Stimulated activated CD8-positive, alpha-beta memory T cell treated with anti-CD3 and anti-CD28 coated beads, Interleukin-7, amount 100 ng/mL, for 24 hours (primary cell): ENCODE data around the gene TFF2.
A peak's percentile ranks its signal among the peaks of the same experiment; 100 is the strongest.

Source experiments
- DNase-seq: peaks from one replicate; pipeline ENCODE4 v3.0.0-alpha.2; 2020; ENCODE audit warnings: low read depth

TFF2 gene

DNA sequence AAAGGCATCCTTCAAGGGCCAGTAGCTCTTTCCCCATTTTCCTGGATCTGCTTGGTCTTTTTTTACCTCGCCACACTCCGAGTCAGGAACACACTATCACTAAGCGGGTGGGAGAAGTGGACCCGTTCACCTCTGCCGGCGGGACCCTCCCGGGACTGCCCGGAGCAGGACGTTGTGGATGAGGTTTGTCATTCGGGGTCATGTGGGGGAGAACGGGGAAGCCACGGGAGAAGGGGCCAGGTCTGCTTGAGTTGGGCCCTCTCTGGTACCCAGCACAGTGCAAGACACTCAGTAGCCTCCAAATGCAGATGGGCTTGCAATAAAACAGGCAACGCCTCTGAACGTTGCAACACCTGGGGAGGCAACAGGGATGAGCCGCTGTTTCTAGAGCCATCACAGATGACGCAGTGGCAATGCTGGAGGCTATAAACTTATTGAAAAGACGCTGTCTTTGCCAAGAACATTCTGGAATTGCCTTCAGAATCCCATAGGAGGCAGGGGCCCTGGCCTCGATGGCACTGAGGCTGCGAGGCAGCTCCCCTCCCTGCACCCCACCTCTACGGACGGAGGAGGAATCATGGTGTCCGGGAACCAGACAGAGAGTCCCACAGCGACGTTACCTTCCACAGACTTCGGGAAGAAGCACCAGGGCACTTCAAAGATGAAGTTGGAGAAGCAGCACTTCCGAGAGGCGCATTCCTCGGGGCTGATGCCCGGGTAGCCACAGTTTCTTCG is 3.8 kb downstream of the TFF2 start:
- no peak for DNase-seq

DNA sequence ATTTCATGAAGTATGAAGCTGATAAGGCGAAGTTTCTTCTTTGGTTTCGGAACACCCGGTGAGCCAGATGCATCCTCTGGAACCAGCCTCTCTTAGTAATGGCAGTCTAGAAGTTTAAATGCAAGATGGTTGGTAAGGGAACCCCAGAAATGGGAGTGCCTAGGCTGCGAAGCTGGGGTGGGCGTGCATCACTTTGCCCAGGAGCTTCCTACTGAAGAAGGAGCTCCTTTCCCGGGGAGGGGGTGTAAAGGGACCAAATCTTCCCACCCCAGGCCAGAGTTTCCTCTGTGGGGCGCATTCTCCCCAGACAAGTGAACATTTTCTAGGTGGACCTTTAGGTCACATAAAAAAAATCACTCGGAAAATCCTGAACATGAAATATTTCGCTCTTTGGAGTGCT is 4.4 kb downstream of the TFF2 start:
- no peak for DNase-seq

DNA sequence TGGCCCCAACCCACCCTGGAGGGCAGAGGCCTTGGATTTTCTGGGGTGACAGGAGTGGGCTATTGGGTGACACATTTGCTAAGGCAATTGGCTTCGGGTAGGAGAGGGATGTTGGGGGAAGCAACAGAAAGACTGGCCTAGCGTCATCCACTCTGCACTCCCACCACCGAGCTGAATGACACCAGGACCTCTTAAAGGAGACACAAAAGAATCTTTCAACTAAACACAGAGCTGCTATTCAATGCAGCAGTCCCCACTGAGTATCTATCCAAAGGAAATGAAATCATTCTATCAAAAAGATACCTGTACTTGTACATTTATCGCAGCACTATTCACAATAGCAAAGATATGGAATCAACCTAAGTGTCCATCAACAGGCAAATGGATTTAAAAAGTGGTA is 6.2 kb downstream of the TFF2 start:
- DNase-seq: no peak

DNA sequence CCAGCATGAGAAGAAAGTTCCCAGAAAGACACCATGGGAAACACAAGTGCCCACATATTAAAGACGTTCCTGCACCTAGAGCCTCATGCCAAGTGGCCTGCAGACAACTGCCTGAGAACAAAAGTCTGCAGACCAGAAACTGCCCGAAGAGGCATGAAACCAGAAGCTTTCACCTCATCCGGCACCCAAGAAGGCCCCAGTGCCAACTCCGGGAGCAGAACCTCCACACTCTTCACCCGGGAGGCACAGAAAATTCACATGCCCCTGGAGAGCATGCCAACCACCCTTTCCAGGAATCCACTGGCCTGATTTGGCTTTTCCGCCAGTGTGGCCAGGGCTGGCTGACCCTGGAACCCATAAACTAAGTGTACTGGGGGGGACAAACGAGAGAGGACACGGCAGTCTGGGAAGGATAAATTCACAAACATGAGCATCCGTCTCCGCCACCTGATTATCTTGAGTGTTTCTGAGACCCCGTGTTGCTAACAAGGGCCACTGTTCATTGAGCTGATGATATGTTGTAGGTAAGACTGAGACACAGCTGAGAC is 6.8 kb downstream of the TFF2 start:
- no peak for DNase-seq

DNA sequence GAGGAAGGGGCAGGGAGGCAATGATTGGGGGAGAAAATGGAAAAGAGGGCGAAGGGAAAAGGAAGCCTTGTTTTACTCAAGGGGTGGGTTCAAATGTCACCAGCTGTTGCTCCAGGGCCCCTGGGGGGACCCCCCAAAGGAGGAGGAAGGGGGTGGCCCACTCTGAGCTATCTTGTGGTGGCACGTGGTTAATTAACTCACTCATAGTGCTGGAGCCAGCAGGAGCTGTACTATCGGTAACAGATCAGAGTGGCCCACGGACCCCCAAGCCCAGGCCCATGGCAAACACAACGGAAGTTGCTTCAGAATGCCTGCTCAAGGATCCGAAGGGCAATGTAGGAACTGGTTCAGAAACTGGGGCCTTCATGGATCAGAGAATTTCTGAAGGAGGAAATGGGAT is 7.2 kb downstream of the TFF2 start:
- no peak for DNase-seq

DNA sequence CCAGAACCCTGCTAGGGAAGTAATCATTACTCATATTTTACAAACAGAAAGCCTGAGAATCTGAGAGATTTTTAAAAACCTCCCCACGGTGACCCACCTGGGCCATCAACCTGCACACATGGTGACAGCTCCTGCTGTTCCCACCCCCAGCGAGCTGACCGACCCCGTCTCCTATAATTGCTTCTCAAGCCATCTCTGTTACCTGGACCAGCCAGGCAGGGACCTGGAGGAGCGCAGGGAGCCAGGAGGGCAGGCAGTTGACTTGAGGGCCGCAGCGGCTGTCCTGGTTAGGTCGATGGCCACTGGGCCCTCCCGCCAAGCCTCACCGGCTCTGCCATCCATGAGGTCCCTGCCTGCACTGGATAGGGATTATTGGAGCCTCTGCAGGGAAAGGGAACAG is 7.7 kb downstream of the TFF2 start:
- no peak for DNase-seq

DNA sequence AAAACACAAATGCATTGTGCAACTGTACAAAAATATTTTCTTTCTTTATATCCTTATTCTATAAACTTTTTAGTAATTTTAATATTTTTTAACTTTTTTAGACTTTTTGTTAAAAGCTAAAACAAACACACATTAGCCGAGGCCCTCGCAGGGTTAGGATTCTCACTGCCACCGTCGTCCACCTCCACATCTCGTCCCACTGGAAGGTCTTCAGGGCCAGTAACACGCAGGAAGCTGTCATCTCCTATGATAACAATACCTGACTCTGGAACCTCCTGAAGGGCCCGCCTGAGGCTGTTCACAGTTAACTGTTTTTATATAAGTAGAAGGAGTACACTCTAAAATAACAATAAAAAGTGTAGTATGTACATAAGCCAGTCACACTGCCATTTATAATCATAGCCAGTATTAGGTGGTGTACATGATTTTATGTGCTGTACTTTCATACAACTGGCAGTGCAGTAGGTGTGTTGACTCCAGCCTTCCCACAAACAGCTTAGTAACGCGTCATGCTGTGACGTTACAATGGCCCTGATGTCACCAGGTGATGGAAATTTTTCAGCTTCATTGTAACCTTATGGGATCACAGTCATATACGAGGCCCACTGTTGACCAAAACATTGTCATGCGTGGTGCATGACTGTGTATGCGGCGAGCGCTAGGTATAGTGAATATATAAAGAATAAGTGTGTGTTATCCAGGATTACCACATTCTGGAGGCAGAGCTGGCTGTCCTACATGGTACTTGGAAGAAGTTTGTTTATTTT is 8.8 kb downstream of the TFF2 start:
- DNase-seq: no peak

DNA sequence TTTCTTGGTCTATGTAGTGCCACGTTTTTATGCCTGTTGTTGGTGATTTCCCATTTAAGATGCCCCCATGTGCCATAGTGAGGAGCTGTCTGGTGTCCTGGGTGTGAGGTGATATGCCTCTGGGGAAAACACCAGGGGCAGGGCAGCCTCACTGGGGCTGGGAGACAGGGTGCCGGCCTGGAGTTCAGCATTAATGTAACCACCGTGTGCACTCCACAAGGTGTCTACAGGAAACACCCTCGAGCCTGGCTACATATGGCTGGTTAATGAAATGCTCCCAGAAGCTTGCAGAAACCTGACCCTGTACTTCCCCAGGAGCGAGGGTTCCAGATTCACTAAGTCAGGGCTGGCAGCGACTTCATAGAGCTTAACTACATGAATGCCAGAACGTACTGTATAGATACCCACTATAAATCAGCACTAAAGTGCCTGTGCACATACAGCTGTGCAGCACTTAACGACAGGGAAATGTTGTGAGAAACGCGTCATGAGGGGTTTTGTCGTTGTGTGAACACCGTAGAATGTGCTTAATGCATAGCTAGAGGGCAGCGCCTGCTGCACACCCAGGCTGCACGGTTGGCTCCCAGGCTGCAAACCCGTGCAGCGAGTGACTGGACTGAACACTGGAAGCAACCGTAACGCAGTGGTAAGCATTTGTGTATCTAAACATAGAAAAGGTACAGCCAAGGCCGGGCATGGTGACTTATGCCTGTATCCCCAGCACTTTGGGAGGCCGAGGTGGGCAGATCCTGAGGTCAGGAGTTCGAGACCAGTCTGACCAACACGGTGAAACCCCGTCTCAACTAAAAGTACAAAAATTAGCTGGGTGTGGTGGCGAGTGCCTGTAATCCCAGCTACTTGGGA is 10.4 kb downstream of the TFF2 start:
- no peak for DNase-seq

DNA sequence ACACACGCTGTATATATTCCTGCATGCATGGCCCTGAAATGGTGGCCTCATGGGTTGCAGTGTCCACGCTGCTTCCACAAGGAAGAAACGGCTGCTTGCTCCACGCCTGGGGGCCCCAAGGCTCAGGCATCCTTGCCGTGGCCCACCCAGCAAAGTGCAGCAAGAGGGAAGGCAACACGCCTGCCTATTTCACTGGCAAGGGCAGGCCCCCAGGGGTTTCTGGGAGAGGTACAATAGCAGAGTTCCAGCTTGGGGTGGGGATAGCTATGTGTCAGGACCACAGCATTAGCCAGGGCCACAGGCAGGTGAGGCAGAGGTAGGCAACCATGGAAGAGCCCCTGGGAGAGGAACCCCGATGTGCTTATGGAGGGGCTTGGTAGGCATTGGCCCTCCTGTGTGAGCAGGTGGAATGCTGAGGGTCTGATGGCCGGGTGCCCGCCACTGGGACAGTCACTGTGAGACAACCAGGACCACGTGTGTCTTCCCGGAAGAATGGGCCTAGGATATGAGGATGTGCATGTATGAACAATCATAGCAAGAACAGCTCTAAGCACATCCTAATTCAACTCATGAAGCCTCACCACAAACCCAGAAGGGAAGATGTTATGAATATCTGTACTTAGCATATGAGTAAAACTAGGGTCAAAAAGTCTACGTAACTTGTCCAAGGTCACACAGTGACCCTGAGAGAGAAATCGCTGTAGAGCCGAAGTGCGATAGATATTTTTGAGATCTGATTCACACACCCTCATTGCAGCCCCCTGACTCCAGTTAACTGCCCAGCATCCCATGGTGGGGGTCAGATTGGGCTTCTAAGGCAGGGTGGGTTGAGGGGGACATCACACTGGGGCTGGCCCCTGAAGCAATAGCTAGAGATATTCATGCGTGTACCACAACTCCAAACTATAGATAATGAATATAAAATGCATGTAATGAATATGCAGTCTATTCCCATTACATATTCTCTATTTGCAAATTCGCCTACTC is 11.8 kb downstream of the TFF2 start:
- DNase-seq: no peak

DNA sequence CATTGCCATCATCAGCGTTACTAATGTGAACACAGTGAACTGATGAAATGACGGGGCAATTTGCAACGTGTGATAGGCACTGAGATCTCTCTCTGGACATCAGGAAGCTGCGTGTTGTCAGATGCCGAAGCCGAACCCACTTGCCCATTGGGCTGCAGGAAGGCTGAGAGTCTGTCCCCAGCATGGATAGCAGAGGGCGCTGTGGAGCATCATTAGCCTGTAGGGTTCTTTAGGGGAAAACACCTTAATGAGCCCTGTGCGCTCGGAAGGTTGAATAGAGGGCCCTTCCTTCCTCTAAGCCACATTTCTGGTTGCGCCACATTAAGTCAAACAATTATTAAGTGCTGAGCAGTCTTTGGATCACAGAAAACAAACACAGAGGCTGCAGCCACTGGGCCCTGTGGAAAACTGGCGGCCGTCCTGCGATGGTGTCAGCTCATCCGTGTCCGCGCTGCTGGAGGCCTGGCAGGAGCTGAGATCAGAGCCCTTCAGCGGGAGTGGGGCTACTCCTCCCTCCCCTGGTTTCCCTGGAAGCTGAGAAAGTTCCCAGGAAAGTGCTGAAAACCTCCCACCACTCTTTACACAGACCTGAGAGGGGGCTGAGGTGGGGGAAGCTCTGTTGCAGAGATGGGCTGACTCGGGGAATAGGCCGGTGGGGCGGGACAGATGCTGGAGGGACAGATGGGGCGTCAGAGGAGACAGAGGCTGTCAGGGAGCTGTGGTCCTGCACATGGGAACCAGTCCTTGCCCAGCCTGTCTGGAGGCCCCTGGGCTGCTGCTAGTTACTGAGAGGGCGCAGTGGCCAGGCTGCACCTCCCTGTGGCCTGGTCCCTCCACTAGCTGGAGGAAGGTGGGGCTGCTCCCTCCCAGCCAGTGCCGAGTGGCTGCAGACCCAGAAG is 12.7 kb downstream of the TFF2 start:
- peak; percentile 72 for DNase-seq

DNA sequence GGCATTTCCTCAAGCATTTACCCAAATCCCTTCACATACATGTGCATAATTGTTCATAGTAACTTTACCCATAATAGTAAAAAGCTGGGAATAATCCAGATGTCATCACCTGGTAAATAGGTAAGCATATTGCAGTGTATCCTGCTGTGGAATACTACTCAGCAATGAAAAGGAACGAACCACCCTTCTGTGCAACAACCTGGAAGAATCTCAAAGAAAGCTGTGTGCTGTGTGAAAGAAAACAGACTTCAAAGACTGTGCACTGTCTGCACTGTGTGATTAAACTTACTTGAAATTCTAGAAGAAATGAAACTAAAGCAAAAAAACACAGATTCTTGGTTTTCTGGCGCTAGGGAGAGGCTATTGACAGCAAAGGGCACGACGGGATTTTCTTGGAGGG is 13.5 kb downstream of the TFF2 start:
- DNase-seq: no peak

DNA sequence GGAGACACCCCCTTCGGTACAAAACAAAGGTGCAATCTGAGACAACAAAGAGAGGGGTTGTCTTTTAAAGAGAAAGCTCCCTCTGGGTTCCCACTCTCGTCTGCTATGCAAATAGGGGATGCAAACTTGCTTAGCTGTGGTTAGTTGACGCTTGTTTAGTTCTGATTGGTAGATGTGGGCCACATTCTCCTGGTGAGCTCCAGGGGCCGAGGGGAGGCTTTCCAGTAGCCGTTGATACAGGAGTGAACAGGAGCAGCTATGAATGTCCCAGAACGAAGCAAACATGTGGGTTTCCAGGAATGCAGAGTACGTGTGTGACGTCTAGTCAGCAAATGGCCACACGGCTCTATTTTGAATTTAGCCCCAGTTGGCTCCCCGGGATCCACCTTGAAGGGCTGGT is 14.7 kb downstream of the TFF2 start:
- DNase-seq: no peak

DNA sequence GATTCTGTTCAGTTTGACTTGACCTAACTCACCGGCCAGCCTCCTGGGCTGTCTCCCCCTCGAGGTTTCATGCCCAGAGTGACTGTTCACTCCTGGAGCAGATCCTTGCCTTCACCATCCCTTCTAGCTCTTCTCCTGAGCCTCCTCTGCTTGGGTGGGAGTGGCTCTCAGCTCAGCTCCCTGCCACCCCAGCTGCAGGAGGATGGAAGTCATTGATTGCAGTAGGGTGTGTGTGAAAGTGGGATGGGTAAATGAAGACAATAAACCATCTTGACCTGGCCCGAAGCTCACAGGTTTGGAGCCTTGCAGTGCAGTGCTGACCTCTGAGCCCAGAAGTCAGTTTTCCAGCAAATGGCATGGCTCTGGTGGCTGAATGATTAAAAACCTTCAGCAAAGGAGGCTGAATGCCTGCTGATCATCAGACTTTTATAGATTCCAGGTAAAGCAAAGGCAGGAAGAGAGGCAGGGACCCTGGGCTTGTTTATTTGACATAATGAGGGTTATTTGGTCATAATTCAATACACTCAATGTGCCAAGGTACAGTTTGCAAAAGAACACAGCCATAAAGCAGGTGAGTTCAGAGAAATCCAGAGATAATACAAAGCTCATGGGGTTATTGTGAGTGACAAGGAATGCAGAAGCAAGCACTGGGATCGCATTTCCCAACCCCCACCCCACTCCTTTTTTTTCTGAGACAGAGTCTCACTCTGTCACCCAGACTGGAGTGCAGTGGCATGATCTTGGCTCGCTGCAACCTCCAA is 18.1 kb downstream of the TFF2 start:
- no peak for DNase-seq

DNA sequence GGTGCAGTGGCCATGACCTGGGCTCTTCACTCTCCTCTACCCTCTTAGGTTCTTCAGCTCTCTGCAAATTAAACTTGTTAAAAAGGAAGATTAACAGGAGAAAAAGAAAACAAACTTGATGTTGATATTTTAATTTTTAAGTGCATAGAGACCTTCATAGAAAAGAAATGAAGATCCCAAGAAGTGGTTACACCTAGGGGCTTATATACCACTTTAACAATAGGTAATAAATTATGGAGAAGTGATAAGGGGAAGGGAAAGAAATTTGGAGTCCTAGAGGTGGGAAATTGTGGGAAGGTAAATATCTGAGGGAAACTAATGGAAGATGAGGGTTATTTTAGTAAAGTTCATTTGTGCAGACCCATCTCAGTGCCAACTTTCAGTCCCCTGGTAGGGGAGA is 19.1 kb downstream of the TFF2 start:
- no peak for DNase-seq

DNA sequence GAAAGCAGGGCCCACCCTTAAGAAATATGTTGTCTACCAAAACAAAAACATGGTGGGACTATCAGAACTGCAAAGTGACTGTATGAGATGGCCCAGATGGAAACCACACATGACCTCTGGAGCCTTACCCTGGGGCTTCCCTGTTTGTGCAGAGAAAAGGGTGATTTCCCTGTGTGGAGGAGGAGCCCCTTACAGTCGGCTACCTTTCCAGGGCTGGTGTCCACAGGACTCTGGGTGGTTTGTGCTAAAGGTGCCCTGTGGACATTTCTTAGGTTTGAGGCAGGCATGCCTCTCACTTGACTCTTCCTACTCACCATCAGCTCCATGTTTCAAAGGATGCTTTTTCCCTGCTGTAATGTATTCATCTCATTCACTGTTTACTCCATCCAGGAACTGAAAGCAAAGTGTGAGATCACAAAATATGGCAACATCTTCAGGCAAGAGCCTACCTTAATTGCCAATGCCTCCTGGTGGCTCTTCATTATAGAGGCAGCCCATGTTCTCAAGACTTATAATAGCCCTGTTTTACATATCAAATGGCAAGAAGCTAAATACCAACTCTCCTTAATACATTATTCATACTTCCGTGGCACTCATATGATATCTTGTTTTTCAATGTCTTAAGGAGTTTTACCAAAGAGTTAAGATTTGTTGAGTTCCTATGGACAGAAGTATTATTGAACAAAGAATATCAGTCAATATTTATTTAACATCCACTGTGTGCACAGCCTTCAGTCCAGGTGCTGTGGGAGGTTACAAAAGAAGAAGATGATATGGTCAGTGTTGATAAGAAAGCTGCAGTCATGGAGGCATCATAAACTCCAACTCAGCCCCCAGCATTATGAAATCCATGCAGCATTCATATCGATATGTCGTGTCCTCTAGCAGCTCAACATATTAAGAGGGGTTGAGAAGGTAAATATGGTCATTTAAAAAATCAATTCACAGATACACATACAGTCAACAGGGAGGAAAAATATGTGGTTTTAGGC is 20.1 kb downstream of the TFF2 start:
- DNase-seq: no peak

DNA sequence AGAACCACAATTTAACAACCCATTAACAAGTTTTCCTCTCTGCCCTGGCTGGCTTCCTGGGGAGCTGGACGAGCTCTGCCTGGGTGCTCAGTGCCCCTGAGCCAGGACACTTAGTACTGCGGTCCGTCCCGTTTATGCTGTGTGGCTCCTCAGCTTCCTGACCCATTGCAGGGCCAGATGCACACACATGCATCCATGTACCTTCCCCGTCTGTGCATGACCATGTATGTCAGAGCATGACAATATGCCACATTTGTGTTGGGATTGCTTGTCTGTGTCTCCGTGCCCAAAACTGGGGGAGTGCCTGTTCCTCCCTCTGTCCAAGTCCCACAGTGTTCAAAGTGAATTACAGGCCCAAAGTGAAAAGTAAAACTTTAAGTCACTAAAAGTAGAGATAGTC is 25.9 kb downstream of the TFF2 start:
- no peak for DNase-seq

DNA sequence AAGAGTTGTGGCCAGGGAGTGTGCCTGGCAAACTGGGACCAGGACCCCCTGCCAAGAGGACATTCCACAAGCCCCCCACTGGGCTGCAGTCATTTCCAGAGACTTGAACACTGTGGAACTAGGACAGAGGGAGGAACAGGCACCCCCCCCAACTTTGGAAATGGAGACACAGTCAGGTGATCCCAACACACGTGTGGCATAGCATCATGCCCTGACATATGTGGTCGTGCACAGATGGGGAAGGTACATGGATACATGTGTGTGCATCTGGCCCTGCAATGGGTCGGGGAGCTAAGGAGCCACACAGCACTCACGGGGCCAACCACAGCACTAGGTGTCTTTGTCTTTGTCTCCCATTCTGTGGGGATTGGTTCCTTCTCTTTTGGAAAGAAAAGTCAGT is 28.9 kb downstream of the TFF2 start:
- no peak for DNase-seq

DNA sequence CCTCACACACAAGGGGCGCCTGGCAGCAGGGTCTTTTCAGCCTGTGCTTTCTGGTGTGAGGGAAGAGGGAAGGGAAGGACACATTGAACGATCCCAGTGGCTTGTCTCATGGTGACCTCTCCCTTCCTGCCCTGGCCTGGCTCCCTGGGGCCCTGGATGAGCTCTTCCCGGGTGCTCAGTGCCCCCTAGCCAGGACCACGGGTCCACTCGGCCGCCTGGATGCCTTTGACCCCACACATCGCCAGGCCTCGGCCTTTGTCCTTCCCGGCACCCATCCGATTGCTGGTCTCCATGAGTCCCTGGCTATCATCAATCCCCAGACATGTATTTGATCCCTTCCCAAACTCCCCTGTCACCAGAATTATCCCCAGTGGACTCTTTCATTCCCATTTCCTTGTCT is 29.6 kb downstream of the TFF2 start:
- DNase-seq: no peak
